HFFc6 (cell line): Measurements from ENCODE around the gene HAUS6. TPM values are rescaled to one million over a fixed set of nuclear protein-coding genes. Genes with fewer than 3 reads are reported as not detected.
A peak's percentile ranks its signal among the peaks of the same experiment; 100 is the strongest.
"Not testable (repeated sequence)": the region's sequence is repeated elsewhere in the genome, so short reads cannot be mapped to it uniquely, and the experiment has no call there.

Source experiments
- DNase-seq: peaks from one replicate; pipeline ENCODE4 v3.0.0-alpha.2; 2018
- H3K27ac Mint-ChIP-seq: 2 replicates; pipeline ENCODE4 v1.8.0; 2020; ENCODE audit warnings: mild to moderate bottlenecking, mixed read lengths
- H3K27me3 Mint-ChIP-seq: 2 replicates; pipeline ENCODE4 v1.8.0; 2021; ENCODE audit warnings: mild to moderate bottlenecking, moderate library complexity, mixed read lengths; ENCODE audit not compliant: insufficient read depth
- H3K36me3 Mint-ChIP-seq: 2 replicates; pipeline ENCODE4 v1.8.0; 2021; ENCODE audit warnings: low read depth, mixed read lengths
- H3K4me1 Mint-ChIP-seq: 2 replicates; pipeline ENCODE4 v1.8.0; 2020; ENCODE audit warnings: low read depth, mixed read lengths
- H3K4me3 Mint-ChIP-seq: 2 replicates; pipeline ENCODE4 v1.8.0; 2020; ENCODE audit warnings: mild to moderate bottlenecking, moderate library complexity, mixed read lengths
- H3K9me3 Mint-ChIP-seq: 2 replicates; pipeline ENCODE4 v1.8.0; 2020; ENCODE audit warnings: mild to moderate bottlenecking, mixed read lengths
- total RNA-seq, 6 experiments: library from RNA; stranded (reverse); fragmentation: NEBNext Ultra II Directional; extraction: Animal tissue kit (Norgen Biotek cat#: 25700); gene quantifications; 2 replicates in 1 of 6; 3 replicates in 5 of 6; pipeline ENCODE4 v1.2.3, GENCODE V29; 2021
- TF ChIP-seq, protein P1 (sequence below): fragments of 200-600 bp; sonication (generic); IDR thresholded peaks from 2 replicates; pipeline ENCODE4 v1.5.0; 2021; ENCODE audit warnings: antibody characterized with exemption, mild to moderate bottlenecking

The HAUS6 gene
- total RNA-seq, 6 experiments from 2014 or later = 9.2 to 15.4 (median 14.0) TPM

GRCh38 chr9:19116107-19116790 lies 13.5 kb upstream of the HAUS6 start:
- Mint-ChIP-seq H3K4me3 (peak overlapping the region; percentile 46), H3K36me3 (peaks cover 70% of the 10 kb centered on the region), H3K9me3 (no peaks in the 10 kb centered on the region), H3K4me1 (peaks cover 71% of the 10 kb centered on the region), H3K27ac (peak overlapping the region; percentile 77), H3K27me3 (no peaks in the 10 kb centered on the region; the same call in 1 of the 2 replicates)
- peak; percentile 69 for DNase-seq
- TF ChIP-seq, protein P1, sequence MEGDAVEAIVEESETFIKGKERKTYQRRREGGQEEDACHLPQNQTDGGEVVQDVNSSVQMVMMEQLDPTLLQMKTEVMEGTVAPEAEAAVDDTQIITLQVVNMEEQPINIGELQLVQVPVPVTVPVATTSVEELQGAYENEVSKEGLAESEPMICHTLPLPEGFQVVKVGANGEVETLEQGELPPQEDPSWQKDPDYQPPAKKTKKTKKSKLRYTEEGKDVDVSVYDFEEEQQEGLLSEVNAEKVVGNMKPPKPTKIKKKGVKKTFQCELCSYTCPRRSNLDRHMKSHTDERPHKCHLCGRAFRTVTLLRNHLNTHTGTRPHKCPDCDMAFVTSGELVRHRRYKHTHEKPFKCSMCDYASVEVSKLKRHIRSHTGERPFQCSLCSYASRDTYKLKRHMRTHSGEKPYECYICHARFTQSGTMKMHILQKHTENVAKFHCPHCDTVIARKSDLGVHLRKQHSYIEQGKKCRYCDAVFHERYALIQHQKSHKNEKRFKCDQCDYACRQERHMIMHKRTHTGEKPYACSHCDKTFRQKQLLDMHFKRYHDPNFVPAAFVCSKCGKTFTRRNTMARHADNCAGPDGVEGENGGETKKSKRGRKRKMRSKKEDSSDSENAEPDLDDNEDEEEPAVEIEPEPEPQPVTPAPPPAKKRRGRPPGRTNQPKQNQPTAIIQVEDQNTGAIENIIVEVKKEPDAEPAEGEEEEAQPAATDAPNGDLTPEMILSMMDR = no peak

DNA sequence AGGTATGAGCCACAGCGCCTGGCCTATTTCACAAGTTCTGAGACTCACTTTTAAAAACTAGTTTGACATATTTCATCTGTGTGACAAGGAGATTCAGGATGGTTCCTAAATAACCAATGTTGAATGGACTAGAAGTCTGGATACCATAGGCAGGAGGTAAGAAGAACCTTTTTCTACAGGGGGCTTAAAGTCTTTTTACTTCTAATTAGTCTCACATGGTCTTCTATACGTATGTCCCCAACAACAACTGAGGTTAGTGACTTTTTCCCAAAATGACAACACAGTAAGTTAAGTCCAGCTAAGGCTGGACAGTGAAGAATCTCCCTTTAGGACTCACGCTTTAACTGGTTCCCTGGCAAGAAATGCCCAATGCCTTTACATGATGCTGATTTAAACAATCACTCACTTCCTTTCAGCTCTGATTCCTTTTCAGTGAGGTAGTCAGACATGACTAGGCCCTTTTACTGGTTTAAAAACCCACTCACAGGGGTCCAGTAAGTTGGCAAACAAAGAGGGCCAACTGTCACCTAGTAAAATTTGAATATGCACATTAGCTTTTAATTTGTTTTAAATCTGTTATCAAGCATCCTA lies 12.1 kb upstream of the HAUS6 start:
- H3K9me3 Mint-ChIP-seq = no peaks in the 10 kb centered on the region

DNA sequence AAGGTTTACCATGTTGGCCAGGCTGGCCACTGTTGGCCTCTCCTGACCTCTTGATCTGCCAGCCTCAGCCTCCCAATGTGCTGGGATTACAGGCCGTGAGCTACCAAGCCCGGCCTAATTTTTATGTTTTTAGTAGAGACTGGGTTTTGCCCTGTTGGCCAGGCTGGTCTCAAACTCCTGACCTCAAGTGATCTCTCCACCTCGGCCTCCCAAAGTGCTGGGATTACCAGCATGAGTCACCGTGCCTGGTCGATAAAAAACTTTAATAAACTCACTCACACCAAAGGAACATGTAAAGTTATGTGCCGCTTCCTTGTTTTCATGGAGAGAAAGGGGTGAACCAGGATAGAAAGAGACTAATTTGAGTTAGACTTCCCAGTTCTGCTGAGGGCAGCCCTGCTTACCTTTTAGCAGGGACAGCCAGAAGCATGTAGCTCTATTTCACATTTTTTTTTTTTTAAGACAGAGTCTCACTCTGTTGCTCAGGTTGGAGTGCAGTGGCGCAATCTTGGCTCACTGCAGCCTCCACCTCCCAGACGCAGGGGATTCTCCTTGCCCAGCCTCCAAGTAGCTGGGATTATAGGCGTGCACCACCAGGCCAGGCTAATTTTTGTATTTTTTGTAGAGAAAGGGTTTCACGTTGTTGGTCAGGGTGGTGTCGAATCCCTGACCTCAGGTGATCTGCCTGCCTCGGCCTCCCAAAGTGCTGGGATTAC lies 11.4 kb upstream of the HAUS6 start:
- Mint-ChIP-seq H3K27ac (peak overlapping the region; percentile 77), H3K4me3 (no peak overlapping the region), H3K27me3 (no peaks in the 10 kb centered on the region; the same call in 1 of the 2 replicates), H3K4me1 (peaks cover 53% of the 10 kb centered on the region), H3K9me3 (no peaks in the 10 kb centered on the region), H3K36me3 (peaks cover 48% of the 10 kb centered on the region)
- TF ChIP-seq, protein P1 = no peak
- DNase-seq = no peak

More for the DNA sequence above, 12.1 kb upstream of the HAUS6 start:
- H3K27me3 Mint-ChIP-seq = no peaks in the 10 kb centered on the region; the same call in 1 of the 2 replicates
- TF ChIP-seq, protein P1 = no peak
- peaks cover 55% of the 10 kb centered on the region for H3K36me3 Mint-ChIP-seq
- no peak overlapping the region for H3K4me3 Mint-ChIP-seq
- DNase-seq = peak; percentile 22
- peak overlapping the region; percentile 77 for H3K27ac Mint-ChIP-seq
- peaks cover 59% of the 10 kb centered on the region for H3K4me1 Mint-ChIP-seq

DNA sequence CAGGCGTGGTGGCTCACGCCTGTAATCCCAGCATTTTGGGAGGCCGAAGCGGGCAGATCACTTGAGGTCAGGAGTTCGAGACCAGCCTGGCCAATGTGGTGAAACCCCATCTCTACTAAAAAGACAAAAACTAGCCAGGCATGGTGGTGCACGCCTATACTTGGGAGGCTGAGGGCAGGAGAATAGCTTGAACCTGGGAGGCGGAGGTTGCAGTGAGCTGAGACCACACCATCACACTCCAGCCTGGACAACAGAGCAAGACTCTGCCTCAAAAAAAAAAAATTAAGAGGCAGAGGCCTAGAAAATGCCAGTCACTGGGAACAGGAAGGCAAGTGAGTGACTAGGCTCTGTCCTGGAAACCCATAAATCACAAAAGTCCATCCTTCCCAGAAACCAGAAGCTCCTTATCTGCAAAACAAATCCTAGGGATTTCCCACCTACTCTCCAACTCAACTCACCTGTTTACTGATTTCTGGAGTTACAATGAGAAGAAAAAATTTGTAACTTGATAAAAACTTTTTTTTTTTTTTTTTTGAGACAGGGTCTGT lies 10.4 kb upstream of the HAUS6 start:
- peaks cover 38% of the 10 kb centered on the region for H3K36me3 Mint-ChIP-seq
- not testable (repeated sequence) for H3K4me3 Mint-ChIP-seq, H3K9me3 Mint-ChIP-seq, DNase-seq, H3K27ac Mint-ChIP-seq, H3K27me3 Mint-ChIP-seq
- peaks cover 43% of the 10 kb centered on the region for H3K4me1 Mint-ChIP-seq

DNA sequence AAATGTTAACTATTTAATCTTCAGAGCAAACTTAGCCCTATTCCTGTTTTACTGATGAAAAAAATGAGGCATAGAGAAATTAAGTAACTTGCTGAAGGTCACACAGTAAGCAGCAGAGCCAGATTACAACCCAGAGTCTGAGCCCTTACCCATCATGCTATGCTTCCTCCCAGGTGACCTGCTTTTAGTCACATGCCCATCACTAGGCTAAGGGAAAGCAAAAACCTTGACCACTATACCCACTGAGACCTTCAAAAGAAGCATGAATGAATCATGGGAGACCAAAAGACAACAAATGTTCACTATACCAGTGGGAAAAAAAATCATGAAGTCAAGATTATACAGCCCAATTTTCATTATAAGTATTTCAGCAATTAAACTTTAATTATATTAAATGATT lies 5.3 kb upstream of the HAUS6 start:
- Mint-ChIP-seq H3K4me1 (0 out of 2 replicates have a peak, but pooled peaks cover 6% of the 10 kb centered on the region), H3K36me3 (no peaks in the 10 kb centered on the region), H3K27ac (no peak overlapping the region), H3K4me3 (no peak overlapping the region), H3K27me3 (no peaks in the 10 kb centered on the region; the same call in 1 of the 2 replicates), H3K9me3 (no peaks in the 10 kb centered on the region)
- TF ChIP-seq, protein P1 = no peak
- no peak for DNase-seq
